HepG2 (cell line): Measurements from ENCODE around the gene STK10. TPM values are rescaled to one million over a fixed set of nuclear protein-coding genes. Genes with fewer than 3 reads are reported as not detected.

Source experiments
- ATAC-seq: fragments of 200-7000 bp; cut with Tn5 transposase; 3 replicates; pipeline ENCODE4 v1.9.1; 2020; ENCODE audit warnings: mild to moderate bottlenecking, moderate library complexity
- BruUV-seq: library from RNA; stranded (reverse); fragments of 400-500 nt; replicated peaks from 2 replicates; lab custom pipeline; 2021; lab: Mats Ljungman, UMichigan
- CTCF ChIA-PET: fragments of 300-600 bp; formaldehyde crosslinking; extraction: SDS; loops from one replicate; lab custom pipeline; 2021; ENCODE audit warnings: low total read pairs, inconsistent platforms, low intra/inter-chr PET ratio; lab: Yijun Ruan, JAX
- POLR2A ChIA-PET: fragments of 350-600 bp; sonication (Branson Sonifier 250); formaldehyde crosslinking; loops from one replicate; lab custom pipeline; 2020; ENCODE audit warnings: antibody characterized with exemption, inconsistent platforms; lab: Yijun Ruan, JAX
- DNase-seq: peaks from one replicate; pipeline ENCODE4 v3.0.0-alpha.2; 2015; ENCODE audit warnings: low spot score
- FAIRE-seq: peaks from 3 replicates; lab custom pipeline; 2011; peaks lifted over from hg19 to GRCh38; lab: Jason Lieb, UNC
- H2AFZ ChIP-seq: one replicate; pipeline ENCODE4 v1.6.1; 2011; ENCODE audit warnings: low read length, inconsistent platforms
- H3K27ac ChIP-seq: fragments of 300-600 bp; 3 replicates; pipeline ENCODE4 v1.8.0; 2011; ENCODE audit warnings: mixed run types, mild to moderate bottlenecking, mixed read lengths, low read length, inconsistent platforms; ENCODE audit not compliant: insufficient read depth; ENCODE audit errors: extremely low read length
- H3K27me3 ChIP-seq, 2 experiments: fragments of 200-600 bp in 1 of 2; 2 replicates in 1 of 2; 3 replicates in 1 of 2; pipeline versions ENCODE4 v1.6.0 to v1.8.0; 2011; ENCODE audit warnings: low read length in 2 of 2, mild to moderate bottlenecking in 2 of 2, moderate library complexity in 2 of 2, inconsistent platforms in 1 of 2; ENCODE audit not compliant: insufficient read depth in 2 of 2, control insufficient read depth in 1 of 2
- H3K36me3 ChIP-seq, 2 experiments: fragments of 200-600 bp in 1 of 2; replicated peaks in 1 of 2; 2 replicates in 1 of 2; 3 replicates in 1 of 2; pipeline versions ENCODE4 v1.5.1 to v1.8.0; 2011; ENCODE audit warnings: low read length in 2 of 2, inconsistent platforms in 1 of 2; ENCODE audit not compliant: insufficient read depth in 2 of 2, control insufficient read depth in 1 of 2
- H3K4me1 ChIP-seq: 2 replicates; pipeline ENCODE4 v1.5.1; 2012; ENCODE audit warnings: low read length, inconsistent platforms; ENCODE audit not compliant: insufficient read depth
- H3K4me2 ChIP-seq: 2 replicates; pipeline ENCODE4 v1.6.0; 2011; ENCODE audit warnings: low read depth, low read length, inconsistent platforms
- H3K4me3 ChIP-seq, 3 experiments: fragments of 200-600 bp in 1 of 3; sonication (generic), shearing (Covaris generic) in 1 of 3; replicated peaks in 1 of 3; 2 replicates each; pipeline ENCODE4 v1.5.1; 2011 to 2016; ENCODE audit warnings: low read length in 3 of 3, inconsistent platforms in 2 of 3, low read depth in 2 of 3, mild to moderate bottlenecking in 2 of 3, control low read depth in 1 of 3, mixed read lengths in 1 of 3; ENCODE audit not compliant: insufficient read depth in 1 of 3
- H3K79me2 ChIP-seq: one replicate; pipeline ENCODE4 v1.6.1; 2011; ENCODE audit warnings: low read length, inconsistent platforms; ENCODE audit not compliant: insufficient read depth
- H3K9ac ChIP-seq: 2 replicates; pipeline ENCODE4 v1.6.0; 2011; ENCODE audit warnings: mild to moderate bottlenecking, low read depth, low read length, inconsistent platforms; ENCODE audit not compliant: insufficient read depth
- H3K9me3 ChIP-seq: 2 replicates; pipeline ENCODE4 v1.5.1; 2012; ENCODE audit warnings: mild to moderate bottlenecking, low read length
- H4K20me1 ChIP-seq: 2 replicates; pipeline ENCODE4 v1.6.0; 2011; ENCODE audit warnings: inconsistent platforms, mild to moderate bottlenecking, low read length, moderate library complexity; ENCODE audit not compliant: insufficient read depth
- CENPT ChIP-seq: sonication (generic); formaldehyde crosslinking; IDR thresholded peaks from 2 replicates; pipeline ENCODE4 v1.8.0; 2022; ENCODE audit warnings: low read depth, mild to moderate bottlenecking, moderate library complexity, missing genetic modification reagents
- E2F5 ChIP-seq: sonication (generic); formaldehyde crosslinking; conservative IDR thresholded peaks from 2 replicates; pipeline ENCODE4 v1.4.0; 2020; ENCODE audit warnings: missing genetic modification reagents
- FOXJ3 ChIP-seq: sonication (generic); formaldehyde crosslinking; IDR thresholded peaks from 2 replicates; pipeline ENCODE4 v1.4.0; 2020; ENCODE audit warnings: missing genetic modification reagents, mild to moderate bottlenecking, borderline replicate concordance
- HMGA1 ChIP-seq: sonication (generic); formaldehyde crosslinking; conservative IDR thresholded peaks from 2 replicates; pipeline ENCODE4 v1.4.0; 2020; ENCODE audit warnings: missing genetic modification reagents
- IRF9 ChIP-seq: sonication (generic); formaldehyde crosslinking; IDR thresholded peaks from 2 replicates; pipeline ENCODE4 v1.8.0; 2022; ENCODE audit warnings: missing genetic modification reagents, mild to moderate bottlenecking, borderline replicate concordance
- JUN ChIP-seq: sonication (generic); formaldehyde crosslinking; IDR thresholded peaks from 2 replicates; pipeline ENCODE4 v1.4.0; 2020; ENCODE audit warnings: mild to moderate bottlenecking, missing genetic modification reagents
- PPARG ChIP-seq: conservative IDR thresholded peaks from 2 replicates; pipeline ENCODE4 v1.6.1; 2016; ENCODE audit warnings: missing biosample characterization, missing genetic modification reagents
- RXRB ChIP-seq: IDR thresholded peaks from 2 replicates; pipeline ENCODE4 v1.6.1; 2016; ENCODE audit warnings: borderline replicate concordance, missing genetic modification reagents, missing compliant biosample characterization
- STAG1 ChIP-seq: sonication (generic); formaldehyde crosslinking; IDR thresholded peaks from 2 replicates; pipeline ENCODE4 v1.4.0; 2020; ENCODE audit warnings: missing genetic modification reagents
- ZKSCAN1 ChIP-seq: fragments of 150-350 bp; IDR thresholded peaks from 2 replicates; pipeline ENCODE4 v1.6.1; 2014; ENCODE audit warnings: low read length
- ZMYM2 ChIP-seq: sonication (generic); formaldehyde crosslinking; IDR thresholded peaks from 2 replicates; pipeline ENCODE4 v1.8.0; 2022; ENCODE audit warnings: mild to moderate bottlenecking, missing genetic modification reagents
- ZNF317 ChIP-seq: sonication (generic); formaldehyde crosslinking; IDR thresholded peaks from 2 replicates; pipeline ENCODE4 v1.5.0; 2020; ENCODE audit warnings: mild to moderate bottlenecking, missing genetic modification reagents
- ZNF326 ChIP-seq: sonication (generic); formaldehyde crosslinking; IDR thresholded peaks from 2 replicates; pipeline ENCODE4 v1.4.0; 2020; ENCODE audit warnings: missing genetic modification reagents, borderline replicate concordance
- ZNF367 ChIP-seq: sonication (generic); formaldehyde crosslinking; IDR thresholded peaks from 2 replicates; pipeline ENCODE4 v1.4.0; 2020; ENCODE audit warnings: missing genetic modification reagents, borderline replicate concordance
- ZNF460 ChIP-seq: sonication (generic); formaldehyde crosslinking; IDR thresholded peaks from 2 replicates; pipeline ENCODE4 v1.5.1; 2020; ENCODE audit warnings: missing genetic modification reagents, mild to moderate bottlenecking, borderline replicate concordance
- WGBS: methylation state at CpG from one replicate; pipeline ENCODE4 v1.1.6; 2017; ENCODE audit warnings: low lambda C conversion rate; 5-methylcytosine and 5-hydroxymethylcytosine counted together
- in situ Hi-C: cut with HindIII; loops from 2 replicates; pipeline ENCODE4 v1.10.0; 2017; ENCODE audit warnings: low pct_unique_long_range_greater_than_20kb; ENCODE audit not compliant: extremely low pct_ligation_motif_present
- intact Hi-C: fragments of 100-400 bp; cut with micrococcal nuclease; formaldehyde crosslinking; loops from one replicate; pipeline ENCODE4 v1.10.0; 2022; ENCODE audit not compliant: unreplicated experiment
- polyA plus RNA-seq, 8 experiments: library from polyadenylated mRNA; depleted of rRNA in 3 of 8; stranded (reverse) in 7 of 8; unstranded in 1 of 8; fragments of >200 nt; fragmentation: Illumina TruSeq in 4 of 8; extraction: Trizol in 4 of 8; gene quantifications; 2 replicates each; pipeline versions ENCODE4 v1.2.1 to v1.2.3, GENCODE V29; 2011 to 2016; ENCODE audit warnings: low read depth in 4 of 8, missing spikeins in 1 of 8, mixed read lengths in 1 of 8; ENCODE audit not compliant: insufficient read depth in 1 of 8
- total RNA-seq, 5 experiments: library from RNA; depleted of rRNA; stranded (reverse); fragments of >200 nt; fragmentation: Illumina TruSeq; extraction: Trizol; gene quantifications; 2 replicates each; pipeline ENCODE4 v1.2.3, GENCODE V29; 2016; ENCODE audit warnings: low read depth in 1 of 5

STK10 gene
- total and polyA plus RNA-seq, 2 of the 13 experiments (the other 11 are each of a cell fraction or from before 2014, with no cell fraction given), result 7.0 to 7.2 TPM

- 95% methylated on average over 10 of the region's 10 CpGs for WGBS
- no peak for TF ChIP-seq E2F5 (CRISPR knock-in tag)
- TF ChIP-seq PPARG (CRISPR knock-in tag), result no peak
- no peak for TF ChIP-seq CENPT (CRISPR knock-in tag)
- TF ChIP-seq FOXJ3 (CRISPR knock-in tag), result no peak
- no peak for TF ChIP-seq ZKSCAN1
- no peak for TF ChIP-seq ZNF367 (CRISPR knock-in tag)
- TF ChIP-seq HMGA1 (CRISPR knock-in tag), result no peak
- TF ChIP-seq IRF9 (CRISPR knock-in tag), result no peak
- no peak for TF ChIP-seq ZNF326 (CRISPR knock-in tag)
- TF ChIP-seq RXRB (CRISPR knock-in tag), result no peak
- no peak for TF ChIP-seq STAG1
- TF ChIP-seq ZMYM2 (CRISPR knock-in tag), result no peak
- no peak for TF ChIP-seq JUN
- no peak for TF ChIP-seq ZNF317 (CRISPR knock-in tag)
- no peak for TF ChIP-seq ZNF460 (CRISPR knock-in tag)
These were observed 54.5 kb downstream of the STK10 start for GRCh38 chr5:172133359-172134029.

More at GRCh38 chr5:172133359-172134029, 54.5 kb downstream of the STK10 start:
- H3K79me2 ChIP-seq, result no peaks in the 10 kb centered on the region
- peaks cover 0 to 2% of the 10 kb centered on the region in 2 experiments; a peak in 1 of 5 replicates for H3K36me3 ChIP-seq
- no peak overlapping the region for H3K27ac ChIP-seq
- ChIA-PET CTCF (no interaction called here), POLR2A (no interaction called here)
- intact Hi-C loops, result no loop called here
- H3K4me1 ChIP-seq, result no peaks in the 10 kb centered on the region
- H3K9ac ChIP-seq, result no peak overlapping the region
- H4K20me1 ChIP-seq, result no peaks in the 10 kb centered on the region
- ATAC-seq (no peak), FAIRE-seq (no peak), DNase-seq (no peak)
- no peaks in the 10 kb centered on the region for H3K9me3 ChIP-seq
- no peaks in the 10 kb centered on the region for H3K27me3 ChIP-seq
- no TSS peak for BruUV-seq
- in situ Hi-C loops, result no loop called here
- H3K4me2 ChIP-seq, result no peak overlapping the region
- no peak overlapping the region for H2AFZ ChIP-seq
- H3K4me3 ChIP-seq, result no peak overlapping the region
